ENCODE data around the gene RPL28.

DNA sequence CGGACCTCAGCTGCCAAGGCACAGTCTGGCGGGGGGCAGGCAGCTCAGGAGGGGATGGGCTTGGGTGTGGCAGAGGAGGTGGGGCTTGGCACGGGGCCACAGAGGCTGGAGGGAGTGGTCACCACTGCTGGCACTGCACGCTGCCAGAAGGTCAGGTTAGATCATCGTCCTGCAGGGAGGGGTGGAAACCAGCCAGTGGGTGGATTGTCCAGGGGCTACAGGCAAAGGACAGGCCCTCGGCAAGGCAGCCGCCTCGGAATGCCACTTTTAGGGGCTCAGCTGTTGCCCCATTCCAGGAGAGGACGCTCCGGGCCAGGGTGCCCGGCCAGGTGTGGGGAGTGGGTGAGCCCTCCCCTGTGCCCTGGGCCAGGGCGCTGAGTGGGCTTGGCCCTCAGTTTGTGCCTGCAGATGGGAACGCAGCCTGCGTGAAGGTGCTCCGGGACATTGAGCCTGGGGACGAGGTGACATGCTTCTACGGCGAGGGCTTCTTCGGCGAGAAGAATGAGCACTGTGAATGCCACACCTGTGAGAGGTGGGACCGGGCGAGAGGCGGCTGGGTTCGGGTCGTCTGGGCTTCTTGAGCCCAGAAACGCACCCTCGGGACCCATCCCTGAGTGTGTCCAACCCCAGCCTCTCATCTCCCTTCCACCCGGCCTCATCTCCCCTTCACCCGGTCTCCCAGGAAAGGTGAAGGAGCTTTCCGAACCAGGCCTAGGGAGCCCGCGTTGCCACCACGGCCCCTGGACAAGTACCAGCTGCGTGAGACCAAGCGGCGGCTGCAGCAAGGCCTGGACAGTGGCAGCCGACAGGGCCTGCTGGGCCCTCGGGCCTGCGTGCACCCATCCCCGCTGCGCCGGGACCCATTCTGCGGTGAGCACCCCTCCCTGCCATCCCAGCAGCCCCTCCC, 39.7 kb upstream of the RPL28 start:
- TF ChIP-seq GATA2 (IDR thresholded peaks at IDR 0.05; ENCODE audit: low read depth, low read length) (no peak), GATA3 (IDR thresholded peaks at IDR 0.05; ENCODE audit: low read depth, low read length) (no peak)
